HEK293T (cell line): Measurements from ENCODE around the gene CDC25B.

Experiments
- CTCF ChIA-PET: fragments of 350-600 bp; formaldehyde crosslinking; extraction: SDS; loops from one replicate; lab custom pipeline; 2021; ENCODE audit warnings: antibody characterized with exemption, inconsistent platforms; lab: Yijun Ruan, JAX
- POLR2A ChIA-PET: fragments of 350-600 bp; formaldehyde crosslinking; extraction: SDS; loops from one replicate; lab custom pipeline; 2020; ENCODE audit warnings: antibody characterized with exemption, inconsistent platforms; lab: Yijun Ruan, JAX
- DNase-seq: peaks from one replicate; pipeline ENCODE4 v3.0.0; 2012; ENCODE audit warnings: mixed read lengths; ENCODE audit errors: extremely low spot score
- ARNT ChIP-seq: fragments of 450-650 bp; IDR thresholded peaks from 2 replicates; pipeline ENCODE4 v1.6.1; 2017; ENCODE audit warnings: mild to moderate bottlenecking
- BHLHE40 ChIP-seq: fragments of 450-650 bp; IDR thresholded peaks from 2 replicates; pipeline ENCODE4 v1.6.1; 2016; ENCODE audit warnings: mild to moderate bottlenecking, moderate library complexity, borderline replicate concordance
- CTBP1 ChIP-seq: fragments of 450-650 bp; IDR thresholded peaks from 2 replicates; pipeline ENCODE4 v1.6.1; 2016; ENCODE audit warnings: borderline replicate concordance
- ELF4 ChIP-seq: fragments of 450-650 bp; IDR thresholded peaks from 2 replicates; pipeline ENCODE4 v1.6.1; 2017; ENCODE audit warnings: antibody characterized with exemption
- FOXA1 ChIP-seq: fragments of 450-650 bp; IDR thresholded peaks from 2 replicates; pipeline ENCODE4 v1.6.1; 2016; ENCODE audit warnings: mild to moderate bottlenecking
- FOXK2 ChIP-seq: fragments of 450-650 bp; IDR thresholded peaks from 2 replicates; pipeline ENCODE4 v1.6.1; 2016; ENCODE audit warnings: mild to moderate bottlenecking
- FOXM1 ChIP-seq: fragments of 450-650 bp; IDR thresholded peaks from 2 replicates; pipeline ENCODE4 v1.6.1; 2017; ENCODE audit warnings: mild to moderate bottlenecking, borderline replicate concordance
- HDGF ChIP-seq: fragments of 450-650 bp; IDR thresholded peaks from 2 replicates; pipeline ENCODE4 v1.6.1; 2017; ENCODE audit warnings: antibody characterized with exemption, borderline replicate concordance
- L3MBTL2 ChIP-seq: fragments of 450-650 bp; conservative IDR thresholded peaks from 2 replicates; pipeline ENCODE4 v1.6.1; 2016; ENCODE audit warnings: mild to moderate bottlenecking
- LEF1 ChIP-seq: fragments of 450-650 bp; IDR thresholded peaks from 2 replicates; pipeline ENCODE4 v1.6.1; 2017; ENCODE audit warnings: mild to moderate bottlenecking, borderline replicate concordance
- NFRKB ChIP-seq: fragments of 450-650 bp; IDR thresholded peaks from 2 replicates; pipeline ENCODE4 v1.6.1; 2016; ENCODE audit warnings: mild to moderate bottlenecking, moderate library complexity
- PKNOX1 ChIP-seq: fragments of 450-650 bp; IDR thresholded peaks from 2 replicates; pipeline ENCODE4 v1.6.1; 2016
- SP1 ChIP-seq: fragments of 450-650 bp; IDR thresholded peaks from 2 replicates; pipeline ENCODE4 v1.6.1; 2017
- SUZ12 ChIP-seq: fragments of 450-650 bp; IDR thresholded peaks from 2 replicates; pipeline ENCODE4 v1.6.1; 2016; ENCODE audit warnings: mild to moderate bottlenecking
- TARDBP ChIP-seq: fragments of 450-650 bp; IDR thresholded peaks from 2 replicates; pipeline ENCODE4 v1.6.1; 2016
- ZNF384 ChIP-seq: fragments of 450-650 bp; IDR thresholded peaks from 2 replicates; pipeline ENCODE4 v1.6.1; 2016

The CDC25B gene

GRCh38 chr20:3802524-3803239 lies 6.6 kb downstream of the CDC25B start:
- no peak for DNase-seq
- POLR2A ChIA-PET, result no interaction called here
- TF ChIP-seq HDGF, result no peak
- TF ChIP-seq CTBP1, result no peak
- TF ChIP-seq FOXA1, result no peak
- no peak for TF ChIP-seq NFRKB
- TF ChIP-seq SP1, result no peak
- TF ChIP-seq TARDBP, result no peak
- TF ChIP-seq ELF4, result no peak
- no peak for TF ChIP-seq FOXM1
- TF ChIP-seq L3MBTL2, result no peak
- CTCF ChIA-PET, result no interaction called here

- POLR2A ChIA-PET, result no interaction called here
- CTCF ChIA-PET, result no interaction called here
- DNase-seq, result no peak
- TF ChIP-seq CTBP1 (no peak), LEF1 (no peak), SUZ12 (no peak)
Measured at GRCh38 chr20:3803289-3803688, 7.2 kb downstream of the CDC25B start.

- POLR2A ChIA-PET, result no interaction called here
- CTCF ChIA-PET, result no interaction called here
- no peak for DNase-seq
- no peak for TF ChIP-seq L3MBTL2
- no peak for TF ChIP-seq ZNF384
- TF ChIP-seq ELF4, result no peak
- TF ChIP-seq SUZ12, result no peak
- no peak for TF ChIP-seq FOXK2
- no peak for TF ChIP-seq FOXM1
- TF ChIP-seq BHLHE40, result no peak
- TF ChIP-seq TARDBP, result no peak
- TF ChIP-seq PKNOX1, result no peak
- TF ChIP-seq ARNT, result no peak
Measured at GRCh38 chr20:3803854-3804253, 7.7 kb downstream of the CDC25B start.

- CTCF ChIA-PET, result no interaction called here
- no peak for DNase-seq
- POLR2A ChIA-PET, result interaction anchor here (0.7 to 1.4 kb wide), 3 partner anchors 9 to 18 kb away, joined by 3 to 10 read pairs (median 6); partner anchors contain the start of genes AP5S1, CDC25B and CENPB
- TF ChIP-seq PKNOX1, result no peak
- no peak for TF ChIP-seq BHLHE40
- TF ChIP-seq NFRKB, result no peak
- TF ChIP-seq L3MBTL2, result no peak
- TF ChIP-seq ZNF384, result no peak
- no peak for TF ChIP-seq LEF1
- no peak for TF ChIP-seq CTBP1
- no peak for TF ChIP-seq ARNT
- TF ChIP-seq FOXK2, result no peak
- TF ChIP-seq FOXA1, result no peak
- TF ChIP-seq SUZ12, result no peak
- no peak for TF ChIP-seq SP1
- no peak for TF ChIP-seq TARDBP
- TF ChIP-seq HDGF, result no peak
Measured at GRCh38 chr20:3804254-3804751, 8.2 kb downstream of the CDC25B start.

- ChIA-PET POLR2A (interaction anchor here (0.7 to 1.4 kb wide), 3 partner anchors 9 to 18 kb away, joined by 3 to 10 read pairs (median 6); partner anchors contain the start of genes AP5S1, CDC25B and CENPB), CTCF (interaction anchor here (0.9 kb wide), 1 partner anchor 13 kb away, joined by 3 read pairs; no protein-coding TSS in a partner anchor)
- TF ChIP-seq FOXK2 (no peak), PKNOX1 (no peak), FOXA1 (no peak), ARNT (no peak), ELF4 (no peak), SP1 (no peak), L3MBTL2 (no peak), NFRKB (no peak), FOXM1 (no peak), HDGF (no peak), CTBP1 (no peak), ZNF384 (no peak), BHLHE40 (no peak), LEF1 (no peak), SUZ12 (no peak), TARDBP (no peak)
- no peak for DNase-seq
Measured at GRCh38 chr20:3804781-3805180, 8.7 kb downstream of the CDC25B start.

GRCh38 chr20:3808544-3808943 lies 12.4 kb downstream of the CDC25B start:
- POLR2A ChIA-PET, result no interaction called here
- CTCF ChIA-PET, result no interaction called here
- DNase-seq, result no peak
- TF ChIP-seq BHLHE40, result no peak
- no peak for TF ChIP-seq TARDBP
- no peak for TF ChIP-seq FOXM1
- no peak for TF ChIP-seq LEF1
- no peak for TF ChIP-seq HDGF
